A549 (cell line): ENCODE results near the gene OR2B3. TPM values are rescaled to one million over a fixed set of nuclear protein-coding genes. Genes with fewer than 3 reads are reported as not detected.

Experiments
- ATAC-seq, 2 experiments: fragments of 200-7000 bp in 1 of 2; fragments of >200 bp in 1 of 2; cut with Nextera tagmentation in 1 of 2; cut with Tn5 transposase in 1 of 2; 3 replicates each; pipeline versions ENCODE4 v1.8.0 to v1.9.1; 2018 to 2020; ENCODE audit warnings: mild to moderate bottlenecking in 1 of 2, moderate library complexity in 1 of 2
- CTCF ChIA-PET: fragments of 300-600 bp; sonication (Branson Sonifier 250); formaldehyde crosslinking; extraction: SDS; loops from one replicate; lab custom pipeline; 2021; ENCODE audit warnings: antibody characterized with exemption, inconsistent platforms; lab: Yijun Ruan, JAX
- POLR2A ChIA-PET: fragments of 350-600 bp; formaldehyde crosslinking; extraction: SDS; loops from one replicate; lab custom pipeline; 2021; ENCODE audit warnings: antibody characterized with exemption, inconsistent platforms; lab: Yijun Ruan, JAX
- DNase-seq, 2 experiments: peaks; one replicate each; pipeline versions ENCODE4 v3.0.0 to v3.0.0-alpha.2; 2011 to 2016; ENCODE audit warnings: low read depth in 1 of 2, low spot score in 1 of 2
- FAIRE-seq: peaks from 2 replicates; lab custom pipeline; 2011; peaks lifted over from hg19 to GRCh38; lab: Jason Lieb, UNC
- H3K27ac ChIP-seq, 2 experiments: fragments of >200 bp; sonication (Bioruptor Twin); formaldehyde crosslinking; 3 replicates each; pipeline ENCODE4 v1.5.1; 2016 to 2017
- H3K4me1 ChIP-seq: fragments of >200 bp; sonication (Bioruptor Twin); formaldehyde crosslinking; 3 replicates; pipeline ENCODE4 v1.6.1; 2016
- H3K4me2 ChIP-seq: fragments of >200 bp; sonication (Bioruptor Twin); formaldehyde crosslinking; 3 replicates; pipeline ENCODE4 v1.6.1; 2016
- H3K4me3 ChIP-seq: fragments of >200 bp; sonication (Bioruptor Twin); formaldehyde crosslinking; 3 replicates; pipeline ENCODE4 v1.5.1; 2016
- H3K9me3 ChIP-seq: fragments of >200 bp; sonication (Bioruptor Twin); formaldehyde crosslinking; 3 replicates; pipeline ENCODE4 v1.6.1; 2016
- EHF ChIP-seq: fragments of 250-450 bp; sonication (Bioruptor Pico); IDR thresholded peaks from 2 replicates; pipeline ENCODE4 v1.5.0; 2020; ENCODE audit warnings: mild to moderate bottlenecking
- EHMT2 ChIP-seq: fragments of 200-600 bp; sonication (generic); IDR thresholded peaks from 2 replicates; pipeline ENCODE4 v1.6.1; 2016; ENCODE audit warnings: antibody characterized with exemption, low read depth, mild to moderate bottlenecking, moderate library complexity
- EP300 ChIP-seq, 2 experiments: fragments of >200 bp; sonication (Bioruptor Twin); formaldehyde crosslinking; IDR thresholded peaks; 2 replicates in 1 of 2; 3 replicates in 1 of 2; pipeline ENCODE4 v1.6.1; 2016 to 2017
- FOSB ChIP-seq: fragments of 250-450 bp; sonication (Bioruptor Pico); IDR thresholded peaks from 2 replicates; pipeline ENCODE4 v1.5.0; 2020; ENCODE audit warnings: mild to moderate bottlenecking, moderate library complexity
- FOSL2 ChIP-seq, 2 experiments: fragments of 450-650 bp in 1 of 2; fragments of >200 bp in 1 of 2; sonication (Bioruptor Twin) in 1 of 2; formaldehyde crosslinking; IDR thresholded peaks; 2 replicates each; pipeline versions ENCODE4 v1.5.0 to v1.6.1; 2016 to 2020; ENCODE audit warnings: mild to moderate bottlenecking in 1 of 2, moderate library complexity in 1 of 2
- HOXB13 ChIP-seq: fragments of 250-450 bp; sonication (Bioruptor Pico); IDR thresholded peaks from 2 replicates; pipeline ENCODE4 v1.5.0; 2020; ENCODE audit warnings: low read depth, mild to moderate bottlenecking, moderate library complexity
- HOXB5 ChIP-seq: fragments of 250-450 bp; sonication (Bioruptor Pico); IDR thresholded peaks from 2 replicates; pipeline ENCODE4 v1.5.0; 2020; ENCODE audit warnings: mild to moderate bottlenecking, moderate library complexity
- JUN ChIP-seq, 2 experiments: fragments of >200 bp; sonication (Bioruptor Twin); formaldehyde crosslinking; IDR thresholded peaks; 2 replicates in 1 of 2; 3 replicates in 1 of 2; pipeline ENCODE4 v1.6.1; 2016 to 2017
- MAFK ChIP-seq: fragments of 450-650 bp; IDR thresholded peaks from 2 replicates; pipeline ENCODE4 v1.6.1; 2014; ENCODE audit not compliant: partially characterized antibody
- MYC ChIP-seq: IDR thresholded peaks from 2 replicates; pipeline ENCODE4 v1.6.1; 2012; ENCODE audit warnings: mild to moderate bottlenecking, inconsistent platforms, low read length, improper control_type of control experiment, borderline replicate concordance
- POLR2A ChIP-seq: IDR thresholded peaks from 2 replicates; pipeline ENCODE4 v1.6.1; 2012; ENCODE audit warnings: mild to moderate bottlenecking, low read length
- POLR2AphosphoS2 ChIP-seq: conservative IDR thresholded peaks from 2 replicates; pipeline ENCODE4 v1.6.1; 2012; ENCODE audit warnings: low read length, improper control_type of control experiment, inconsistent platforms
- RARB ChIP-seq: fragments of 250-450 bp; sonication (Bioruptor Pico); IDR thresholded peaks from 2 replicates; pipeline ENCODE4 v1.8.0; 2021; ENCODE audit warnings: mild to moderate bottlenecking, moderate library complexity
- RCOR1 ChIP-seq: fragments of 150-350 bp; IDR thresholded peaks from 2 replicates; pipeline ENCODE4 v1.6.1; 2014; ENCODE audit warnings: antibody characterized with exemption, low read length, low read depth
- RFX5 ChIP-seq: fragments of 450-650 bp; IDR thresholded peaks from 2 replicates; pipeline ENCODE4 v1.7.1; 2014; ENCODE audit warnings: antibody characterized with exemption, mild to moderate bottlenecking, moderate library complexity
- SMC3 ChIP-seq: fragments of >200 bp; sonication (Bioruptor Twin); formaldehyde crosslinking; IDR thresholded peaks from 3 replicates; pipeline ENCODE4 v1.6.1; 2018; ENCODE audit warnings: inconsistent platforms
- SREBF2 ChIP-seq: fragments of 450-650 bp; IDR thresholded peaks from 2 replicates; pipeline ENCODE4 v1.6.1; 2014; ENCODE audit warnings: mild to moderate bottlenecking, moderate library complexity
- USF2 ChIP-seq: fragments of 450-650 bp; IDR thresholded peaks from 2 replicates; pipeline ENCODE4 v1.6.1; 2014; ENCODE audit warnings: antibody characterized with exemption
- ZC3H11A ChIP-seq: fragments of 450-650 bp; IDR thresholded peaks from 2 replicates; pipeline ENCODE4 v1.6.1; 2014; ENCODE audit warnings: antibody characterized with exemption, mild to moderate bottlenecking
- ZSCAN20 ChIP-seq: fragments of 250-450 bp; sonication (Bioruptor Pico); IDR thresholded peaks from 2 replicates; pipeline ENCODE4 v1.8.0; 2022; ENCODE audit warnings: mild to moderate bottlenecking, moderate library complexity
- WGBS: methylation state at CpG from one replicate; pipeline ENCODE4 v1.1.6; 2017; ENCODE audit errors: missing lambda C conversion rate; 5-methylcytosine and 5-hydroxymethylcytosine counted together
- polyA plus RNA-seq, 4 experiments: library from polyadenylated mRNA; depleted of rRNA in 3 of 4; stranded (reverse); fragments of >200 nt; fragmentation: RNase III in 1 of 4; extraction: RNeasy Plus Mini Kit Qiagen cat#74134 plus additional on column Dnase treatment in 1 of 4; gene quantifications; 2 replicates in 3 of 4; 3 replicates in 1 of 4; pipeline ENCODE4 v1.2.3, GENCODE V29; 2011 to 2017
- TF ChIP-seq, protein P1 (sequence below): fragments of >200 bp; sonication (Bioruptor Twin); formaldehyde crosslinking; IDR thresholded peaks from 3 replicates; pipeline ENCODE4 v1.5.1; 2016
- TF ChIP-seq, protein P2 (sequence below): fragments of >200 bp; sonication (Bioruptor Twin); formaldehyde crosslinking; IDR thresholded peaks from 3 replicates; pipeline ENCODE4 v1.6.1; 2016
- TF ChIP-seq, protein P3 (sequence below): IDR thresholded peaks from 2 replicates; pipeline ENCODE4 v1.6.1; 2012; ENCODE audit warnings: low read depth, borderline replicate concordance

OR2B3 gene
- polyA plus RNA-seq, 2 of the 4 experiments (the other 2 are of a cell fraction): not detected

DNA sequence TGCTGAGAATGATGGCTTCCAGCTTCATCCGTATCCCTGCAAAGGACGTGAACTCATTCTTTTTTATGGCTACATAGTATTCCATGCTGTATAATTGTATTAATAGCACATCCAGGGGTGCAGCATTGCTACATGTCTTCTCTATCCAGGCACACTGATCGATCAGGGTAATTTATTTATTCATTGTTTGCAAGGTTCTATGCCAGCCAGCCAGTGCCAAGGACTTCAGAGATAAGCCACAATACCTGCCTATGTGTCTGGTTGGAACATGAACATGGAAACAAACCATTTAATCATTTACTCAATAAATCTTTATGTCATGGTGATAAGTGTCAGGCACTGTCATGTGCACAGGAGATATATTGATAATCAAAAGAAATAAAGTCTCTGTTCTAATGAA, 5.8 kb upstream of the OR2B3 start:
- no peak for FAIRE-seq
- TF ChIP-seq USF2 (no peak), EHMT2 (no peak), ZSCAN20 (no peak)
- Histone ChIP-seq H3K9me3 (no peaks in the 10 kb centered on the region), H3K4me1 (no peaks in the 10 kb centered on the region), H3K27ac (no peak overlapping the region), H3K4me2 (no peak overlapping the region), H3K4me3 (no peak overlapping the region)
- 8% methylated on average over 3 of the region's 3 CpGs for WGBS
- CTCF ChIA-PET: interaction anchor here (0.6 kb wide), 1 partner anchor 11 kb away, joined by 3 read pairs; no protein-coding TSS in a partner anchor
- POLR2A ChIA-PET: no interaction called here
- ATAC-seq: no peak
- no peak for DNase-seq

DNA sequence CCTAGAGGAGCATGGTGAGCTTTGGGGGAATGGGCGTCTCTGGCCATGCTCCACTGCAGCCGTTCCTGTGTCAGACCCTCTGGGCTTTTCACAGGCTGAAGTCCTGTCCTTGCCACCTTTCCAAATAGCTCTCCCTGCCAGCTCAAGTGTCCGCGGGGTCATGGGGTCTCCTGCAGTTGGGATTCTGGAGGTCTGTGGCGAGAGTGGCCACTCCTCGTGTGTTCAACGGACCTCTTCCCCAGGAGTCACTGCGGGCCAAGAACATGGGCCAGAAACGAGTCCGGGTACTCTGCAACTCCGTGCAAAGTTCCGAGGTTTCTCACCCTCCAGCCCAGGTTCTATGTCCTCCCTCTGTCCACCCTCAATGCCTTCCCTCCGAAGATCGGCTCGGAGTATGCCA, 4.7 kb downstream of the OR2B3 start:
- CTCF ChIA-PET: no interaction called here

DNA sequence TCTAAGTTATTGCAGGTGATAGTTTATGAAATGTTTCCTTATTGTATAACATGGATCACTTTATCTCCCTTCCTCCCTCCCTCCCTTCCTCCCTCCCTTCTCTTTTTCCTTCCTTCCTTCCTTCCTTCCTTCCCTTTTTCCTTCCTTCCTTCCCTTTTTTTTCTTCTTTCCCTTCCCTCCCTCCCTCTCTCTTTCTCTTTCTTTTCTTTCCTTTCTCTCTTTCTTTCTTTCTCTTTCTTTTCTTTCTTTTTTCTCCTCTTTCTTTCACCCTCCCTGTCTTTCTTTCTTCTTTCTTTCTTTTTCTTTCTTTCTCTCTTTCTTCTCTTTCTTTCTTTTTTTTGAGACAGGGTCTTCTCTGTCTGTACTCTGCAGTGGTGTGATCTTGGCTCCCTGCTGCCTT, 5.8 kb downstream of the OR2B3 start:
- Histone ChIP-seq H3K9me3 (no peaks in the 10 kb centered on the region), H3K27ac (no peak overlapping the region), H3K4me2 (no peak overlapping the region), H3K4me3 (no peak overlapping the region), H3K4me1 (no peaks in the 10 kb centered on the region)
- ATAC-seq: no peak
- FAIRE-seq: no peak
- POLR2A ChIA-PET: no interaction called here
- TF ChIP-seq HOXB13 (CRISPR knock-in tag) (no peak), SREBF2 (no peak), EP300 (IDR thresholded peaks at IDR 0.05) (no peak), JUN (IDR thresholded peaks at IDR 0.05) (no peak), FOSB (CRISPR knock-in tag) (no peak), POLR2AphosphoS2 (no peak), RARB (CRISPR knock-in tag) (no peak), EHF (no peak), ZC3H11A (no peak), RFX5 (no peak), SMC3 (no peak), MAFK (no peak), ZSCAN20 (no peak), RCOR1 (no peak), MYC (no peak)
- TF ChIP-seq, protein P1, sequence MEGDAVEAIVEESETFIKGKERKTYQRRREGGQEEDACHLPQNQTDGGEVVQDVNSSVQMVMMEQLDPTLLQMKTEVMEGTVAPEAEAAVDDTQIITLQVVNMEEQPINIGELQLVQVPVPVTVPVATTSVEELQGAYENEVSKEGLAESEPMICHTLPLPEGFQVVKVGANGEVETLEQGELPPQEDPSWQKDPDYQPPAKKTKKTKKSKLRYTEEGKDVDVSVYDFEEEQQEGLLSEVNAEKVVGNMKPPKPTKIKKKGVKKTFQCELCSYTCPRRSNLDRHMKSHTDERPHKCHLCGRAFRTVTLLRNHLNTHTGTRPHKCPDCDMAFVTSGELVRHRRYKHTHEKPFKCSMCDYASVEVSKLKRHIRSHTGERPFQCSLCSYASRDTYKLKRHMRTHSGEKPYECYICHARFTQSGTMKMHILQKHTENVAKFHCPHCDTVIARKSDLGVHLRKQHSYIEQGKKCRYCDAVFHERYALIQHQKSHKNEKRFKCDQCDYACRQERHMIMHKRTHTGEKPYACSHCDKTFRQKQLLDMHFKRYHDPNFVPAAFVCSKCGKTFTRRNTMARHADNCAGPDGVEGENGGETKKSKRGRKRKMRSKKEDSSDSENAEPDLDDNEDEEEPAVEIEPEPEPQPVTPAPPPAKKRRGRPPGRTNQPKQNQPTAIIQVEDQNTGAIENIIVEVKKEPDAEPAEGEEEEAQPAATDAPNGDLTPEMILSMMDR: no peak
- CTCF ChIA-PET: no interaction called here
- no peak for DNase-seq

More for the DNA sequence above, 4.7 kb downstream of the OR2B3 start:
- Histone ChIP-seq H3K4me3 (no peak overlapping the region), H3K9me3 (no peaks in the 10 kb centered on the region), H3K4me2 (no peak overlapping the region), H3K4me1 (no peaks in the 10 kb centered on the region), H3K27ac (no peak overlapping the region)
- ATAC-seq (no peak), FAIRE-seq (no peak), DNase-seq (no peak)
- WGBS: 42% methylated on average over 15 of the region's 15 CpGs
- TF ChIP-seq, protein P2, sequence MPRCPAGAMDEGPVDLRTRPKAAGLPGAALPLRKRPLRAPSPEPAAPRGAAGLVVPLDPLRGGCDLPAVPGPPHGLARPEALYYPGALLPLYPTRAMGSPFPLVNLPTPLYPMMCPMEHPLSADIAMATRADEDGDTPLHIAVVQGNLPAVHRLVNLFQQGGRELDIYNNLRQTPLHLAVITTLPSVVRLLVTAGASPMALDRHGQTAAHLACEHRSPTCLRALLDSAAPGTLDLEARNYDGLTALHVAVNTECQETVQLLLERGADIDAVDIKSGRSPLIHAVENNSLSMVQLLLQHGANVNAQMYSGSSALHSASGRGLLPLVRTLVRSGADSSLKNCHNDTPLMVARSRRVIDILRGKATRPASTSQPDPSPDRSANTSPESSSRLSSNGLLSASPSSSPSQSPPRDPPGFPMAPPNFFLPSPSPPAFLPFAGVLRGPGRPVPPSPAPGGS: no peak
- no peak for TF ChIP-seq POLR2A
- TF ChIP-seq EP300 (IDR thresholded peaks at IDR 0.05): no peak
- TF ChIP-seq EHF: no peak
- TF ChIP-seq, protein P1: no peak
- no peak for TF ChIP-seq HOXB5 (CRISPR knock-in tag)
- no peak for TF ChIP-seq FOSL2 (IDR thresholded peaks at IDR 0.05)
- TF ChIP-seq FOSL2 (CRISPR knock-in tag; IDR thresholded peaks at IDR 0.05): no peak
- TF ChIP-seq, protein P3, sequence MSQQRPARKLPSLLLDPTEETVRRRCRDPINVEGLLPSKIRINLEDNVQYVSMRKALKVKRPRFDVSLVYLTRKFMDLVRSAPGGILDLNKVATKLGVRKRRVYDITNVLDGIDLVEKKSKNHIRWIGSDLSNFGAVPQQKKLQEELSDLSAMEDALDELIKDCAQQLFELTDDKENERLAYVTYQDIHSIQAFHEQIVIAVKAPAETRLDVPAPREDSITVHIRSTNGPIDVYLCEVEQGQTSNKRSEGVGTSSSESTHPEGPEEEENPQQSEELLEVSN: no peak
- POLR2A ChIA-PET: no interaction called here
